ENCODE data around the gene PNRC2.

DNA sequence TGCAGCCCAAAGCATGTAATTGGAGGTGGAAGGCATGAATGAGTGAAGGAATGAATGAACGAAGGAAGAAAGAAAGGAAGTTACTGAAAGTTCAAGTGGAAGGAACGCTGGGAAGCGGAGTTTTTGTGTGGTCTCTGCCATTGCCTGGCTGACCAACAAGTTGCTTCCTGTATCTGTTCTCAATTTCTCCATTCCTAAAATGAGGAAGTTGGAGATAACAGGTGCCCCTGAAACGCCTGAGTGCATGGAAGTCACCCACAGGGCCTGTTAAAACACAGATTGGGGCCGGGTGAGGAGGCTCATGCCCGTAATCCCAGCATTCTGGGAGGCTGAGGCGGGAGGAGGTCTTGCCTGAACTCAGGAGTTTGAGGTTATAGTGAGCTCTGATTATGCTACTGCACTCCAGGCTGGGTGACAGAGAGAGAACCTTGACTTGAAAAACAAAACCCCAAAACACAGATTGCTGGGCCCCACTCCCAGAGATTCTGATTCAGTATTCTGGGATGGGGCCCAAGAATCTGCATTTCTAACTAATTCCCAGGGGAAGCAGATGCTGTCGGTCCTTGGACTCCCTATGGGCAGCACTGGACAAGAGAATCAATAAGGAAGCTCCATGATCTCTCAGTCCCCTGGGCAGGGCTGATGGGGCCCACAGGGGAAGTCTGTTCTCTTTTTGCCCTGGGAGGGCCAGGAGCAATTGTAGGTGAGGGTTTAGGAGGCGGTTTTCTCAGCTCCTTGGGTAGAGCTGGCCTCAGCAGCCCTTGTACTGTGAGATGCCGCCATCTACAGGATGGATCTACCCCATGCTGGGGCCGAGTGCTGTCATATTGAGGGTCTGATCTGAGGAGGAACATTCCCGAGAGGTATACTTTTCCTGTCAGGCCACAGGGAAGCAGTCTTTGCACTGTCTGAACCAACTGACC, 43.2 kb upstream of the PNRC2 start:
- TF ChIP-seq, protein P1, sequence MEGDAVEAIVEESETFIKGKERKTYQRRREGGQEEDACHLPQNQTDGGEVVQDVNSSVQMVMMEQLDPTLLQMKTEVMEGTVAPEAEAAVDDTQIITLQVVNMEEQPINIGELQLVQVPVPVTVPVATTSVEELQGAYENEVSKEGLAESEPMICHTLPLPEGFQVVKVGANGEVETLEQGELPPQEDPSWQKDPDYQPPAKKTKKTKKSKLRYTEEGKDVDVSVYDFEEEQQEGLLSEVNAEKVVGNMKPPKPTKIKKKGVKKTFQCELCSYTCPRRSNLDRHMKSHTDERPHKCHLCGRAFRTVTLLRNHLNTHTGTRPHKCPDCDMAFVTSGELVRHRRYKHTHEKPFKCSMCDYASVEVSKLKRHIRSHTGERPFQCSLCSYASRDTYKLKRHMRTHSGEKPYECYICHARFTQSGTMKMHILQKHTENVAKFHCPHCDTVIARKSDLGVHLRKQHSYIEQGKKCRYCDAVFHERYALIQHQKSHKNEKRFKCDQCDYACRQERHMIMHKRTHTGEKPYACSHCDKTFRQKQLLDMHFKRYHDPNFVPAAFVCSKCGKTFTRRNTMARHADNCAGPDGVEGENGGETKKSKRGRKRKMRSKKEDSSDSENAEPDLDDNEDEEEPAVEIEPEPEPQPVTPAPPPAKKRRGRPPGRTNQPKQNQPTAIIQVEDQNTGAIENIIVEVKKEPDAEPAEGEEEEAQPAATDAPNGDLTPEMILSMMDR (tag by site-specific recombination; IDR thresholded peaks at IDR 0.05) = peak; percentile 73
- TF ChIP-seq ZNF274 (IDR thresholded peaks at IDR 0.05; ENCODE audit: low read length) = no peak
- no peak for TF ChIP-seq ZNF274 (tag by site-specific recombination; IDR thresholded peaks at IDR 0.05; ENCODE audit: borderline replicate concordance)
- no peak for TF ChIP-seq ZBTB8A (tag by site-specific recombination; IDR thresholded peaks at IDR 0.05)
- TF ChIP-seq, protein P2, sequence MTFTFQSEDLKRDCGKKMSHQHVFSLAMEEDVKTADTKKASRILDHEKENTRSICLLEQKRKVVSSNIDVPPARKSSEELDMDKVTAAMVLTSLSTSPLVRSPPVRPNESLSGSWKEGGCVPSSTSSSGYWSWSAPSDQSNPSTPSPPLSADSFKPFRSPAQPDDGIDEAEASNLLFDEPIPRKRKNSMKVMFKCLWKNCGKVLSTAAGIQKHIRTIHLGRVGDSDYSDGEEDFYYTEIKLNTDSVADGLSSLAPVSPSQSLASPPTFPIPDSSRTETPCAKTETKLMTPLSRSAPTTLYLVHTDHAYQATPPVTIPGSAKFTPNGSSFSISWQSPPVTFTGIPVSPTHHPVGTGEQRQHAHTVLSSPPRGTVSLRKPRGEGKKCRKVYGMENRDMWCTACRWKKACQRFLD (tag by site-specific recombination; IDR thresholded peaks at IDR 0.05) = no peak
